ENCODE measurements around the gene HDAC5. TPM values are rescaled to one million over a fixed set of nuclear protein-coding genes. Genes with fewer than 3 reads are reported as not detected.

HDAC5 gene
- total RNA-seq, 1 donor from 2014 or later: 42.0 TPM

DNA sequence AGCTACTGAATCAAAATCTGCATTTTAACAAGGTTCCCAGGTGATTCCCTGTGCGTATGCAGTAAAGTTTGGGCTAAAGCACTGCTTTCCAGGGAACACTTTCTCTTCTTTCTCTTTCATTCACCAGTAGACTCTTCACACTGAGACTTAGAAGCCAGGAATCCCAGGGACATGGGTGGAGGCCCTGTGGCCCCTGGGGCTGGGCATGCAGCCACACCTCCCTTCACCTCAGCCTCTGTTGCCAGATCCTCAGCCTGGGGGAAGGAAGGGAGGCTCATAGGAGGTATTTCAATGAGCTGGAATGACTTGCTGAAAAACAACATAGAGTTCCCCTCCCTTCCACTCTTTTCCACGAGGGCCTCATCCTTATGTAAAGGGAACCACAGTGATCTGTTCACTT lies 51.7 kb downstream of the HDAC5 start:
- Mint-ChIP-seq H3K27ac (ENCODE audit: unreplicated experiment) (peak overlapping the region; percentile 97), H3K4me3 (ENCODE audit: unreplicated experiment) (peak overlapping the region; percentile 96), H3K27me3 (ENCODE audit: unreplicated experiment) (no peaks in the 10 kb centered on the region), H3K36me3 (ENCODE audit: unreplicated experiment) (peaks cover 10% of the 10 kb centered on the region), H3K4me1 (ENCODE audit: unreplicated experiment) (peaks cover 33% of the 10 kb centered on the region), H3K9me3 (ENCODE audit: unreplicated experiment) (no peaks in the 10 kb centered on the region)
- DNase-seq (ENCODE audit: extremely low spot score, unreplicated experiment): no peak
- TF ChIP-seq, protein P1, sequence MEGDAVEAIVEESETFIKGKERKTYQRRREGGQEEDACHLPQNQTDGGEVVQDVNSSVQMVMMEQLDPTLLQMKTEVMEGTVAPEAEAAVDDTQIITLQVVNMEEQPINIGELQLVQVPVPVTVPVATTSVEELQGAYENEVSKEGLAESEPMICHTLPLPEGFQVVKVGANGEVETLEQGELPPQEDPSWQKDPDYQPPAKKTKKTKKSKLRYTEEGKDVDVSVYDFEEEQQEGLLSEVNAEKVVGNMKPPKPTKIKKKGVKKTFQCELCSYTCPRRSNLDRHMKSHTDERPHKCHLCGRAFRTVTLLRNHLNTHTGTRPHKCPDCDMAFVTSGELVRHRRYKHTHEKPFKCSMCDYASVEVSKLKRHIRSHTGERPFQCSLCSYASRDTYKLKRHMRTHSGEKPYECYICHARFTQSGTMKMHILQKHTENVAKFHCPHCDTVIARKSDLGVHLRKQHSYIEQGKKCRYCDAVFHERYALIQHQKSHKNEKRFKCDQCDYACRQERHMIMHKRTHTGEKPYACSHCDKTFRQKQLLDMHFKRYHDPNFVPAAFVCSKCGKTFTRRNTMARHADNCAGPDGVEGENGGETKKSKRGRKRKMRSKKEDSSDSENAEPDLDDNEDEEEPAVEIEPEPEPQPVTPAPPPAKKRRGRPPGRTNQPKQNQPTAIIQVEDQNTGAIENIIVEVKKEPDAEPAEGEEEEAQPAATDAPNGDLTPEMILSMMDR (IDR thresholded peaks at IDR 0.05): no peak

DNA sequence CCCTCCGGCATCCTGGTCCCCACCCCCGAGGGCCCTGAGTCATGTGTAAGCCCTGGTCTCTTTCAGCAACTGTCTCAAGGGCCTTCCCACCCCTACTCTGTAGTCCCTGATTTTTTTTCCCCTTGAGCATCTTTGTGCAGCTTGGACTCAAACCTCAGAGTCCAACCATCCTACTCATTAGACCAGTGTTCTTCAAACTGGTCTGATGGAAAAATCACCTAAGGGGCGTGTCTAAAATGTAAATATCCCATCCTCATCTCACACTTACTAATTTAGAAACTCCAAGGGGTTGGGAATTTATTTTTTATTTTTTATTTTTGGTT lies 52.3 kb downstream of the HDAC5 start:
- Mint-ChIP-seq H3K4me3 (ENCODE audit: unreplicated experiment) (peak overlapping the region; percentile 96), H3K36me3 (ENCODE audit: unreplicated experiment) (peaks cover 7% of the 10 kb centered on the region), H3K9me3 (ENCODE audit: unreplicated experiment) (no peaks in the 10 kb centered on the region), H3K4me1 (ENCODE audit: unreplicated experiment) (peaks cover 36% of the 10 kb centered on the region), H3K27ac (ENCODE audit: unreplicated experiment) (peak overlapping the region; percentile 97), H3K27me3 (ENCODE audit: unreplicated experiment) (no peaks in the 10 kb centered on the region)
- DNase-seq (ENCODE audit: extremely low spot score, unreplicated experiment): no peak
- TF ChIP-seq, protein P1 (IDR thresholded peaks at IDR 0.05): no peak

DNA sequence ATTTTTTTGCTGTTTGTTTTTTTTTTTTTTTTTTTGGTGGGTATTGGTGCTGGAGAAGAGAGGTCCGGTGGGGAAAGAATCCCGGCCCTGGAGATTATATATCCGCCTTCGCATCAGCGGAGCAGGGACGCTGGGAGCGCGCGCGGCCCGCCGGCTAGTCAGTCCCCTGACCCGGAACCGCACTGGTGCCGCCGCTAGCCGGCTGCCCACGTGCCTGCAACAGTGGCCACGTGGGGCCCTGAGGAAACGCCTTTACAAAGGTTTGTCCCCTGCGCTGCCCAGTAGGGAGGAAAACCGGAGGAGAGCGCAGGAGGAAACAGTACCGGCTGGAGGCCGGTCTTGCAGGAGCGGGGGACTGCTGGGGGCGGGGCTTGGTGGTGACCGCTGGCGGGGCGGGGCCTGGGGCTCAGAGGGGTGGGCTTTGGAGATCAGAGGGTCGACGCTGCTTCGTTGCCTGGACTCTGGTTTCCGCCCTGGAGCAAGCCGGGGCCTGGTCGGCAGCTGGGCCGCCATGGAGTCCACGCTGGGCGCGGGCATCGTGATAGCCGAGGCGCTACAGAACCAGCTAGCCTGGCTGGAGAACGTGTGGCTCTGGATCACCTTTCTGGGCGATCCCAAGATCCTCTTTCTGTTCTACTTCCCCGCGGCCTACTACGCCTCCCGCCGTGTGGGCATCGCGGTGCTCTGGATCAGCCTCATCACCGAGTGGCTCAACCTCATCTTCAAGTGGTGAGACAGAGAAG lies 52.8 kb downstream of the HDAC5 start, which contains the start of gene G6PC3:
G6PC3 (plus strand) TSS at position 281 of the 743 bp plus-strand sequence; CDS start at position 512, 231 bp downstream.
- Mint-ChIP-seq H3K36me3 (ENCODE audit: unreplicated experiment) (peaks cover 4% of the 10 kb centered on the region), H3K27me3 (ENCODE audit: unreplicated experiment) (no peaks in the 10 kb centered on the region), H3K4me1 (ENCODE audit: unreplicated experiment) (peaks cover 38% of the 10 kb centered on the region), H3K4me3 (ENCODE audit: unreplicated experiment) (peak within 1 kb of the TSS; percentile 96), H3K27ac (ENCODE audit: unreplicated experiment) (peak within 1 kb of the TSS; percentile 97), H3K9me3 (ENCODE audit: unreplicated experiment) (no peaks in the 10 kb centered on the region)
- TF ChIP-seq, protein P1 (IDR thresholded peaks at IDR 0.05): no peak
- peak; percentile 98 for DNase-seq (ENCODE audit: extremely low spot score, unreplicated experiment)

DNA sequence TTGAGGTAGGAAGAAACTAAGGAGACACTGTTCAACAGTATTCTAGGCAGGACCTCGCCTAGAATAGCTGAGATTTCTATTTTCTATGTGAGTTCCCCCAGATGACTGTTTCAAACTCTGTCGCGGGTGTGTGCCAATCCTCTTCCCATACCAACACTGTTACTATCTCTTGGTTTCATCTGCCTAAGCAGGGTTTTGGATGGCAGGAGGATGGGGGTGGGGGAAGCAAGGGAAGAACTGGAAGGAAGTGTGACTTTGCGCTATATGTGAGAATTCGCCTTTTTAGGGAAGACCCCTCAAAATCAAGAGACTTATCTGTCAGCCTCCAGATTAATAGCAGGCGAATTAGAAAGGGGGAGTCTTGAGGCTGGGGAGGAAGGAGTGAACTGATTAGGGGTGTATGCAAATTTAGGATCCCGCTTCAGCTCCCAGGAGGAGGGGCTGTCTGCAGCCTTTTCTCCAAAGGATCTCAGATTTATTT lies 53.4 kb downstream of the HDAC5 start:
- Mint-ChIP-seq H3K9me3 (ENCODE audit: unreplicated experiment) (no peaks in the 10 kb centered on the region), H3K27ac (ENCODE audit: unreplicated experiment) (peak overlapping the region; percentile 97), H3K36me3 (ENCODE audit: unreplicated experiment) (peaks cover 2% of the 10 kb centered on the region), H3K4me1 (ENCODE audit: unreplicated experiment) (peaks cover 42% of the 10 kb centered on the region), H3K27me3 (ENCODE audit: unreplicated experiment) (no peaks in the 10 kb centered on the region), H3K4me3 (ENCODE audit: unreplicated experiment) (peak overlapping the region; percentile 96)
- TF ChIP-seq, protein P1 (IDR thresholded peaks at IDR 0.05): no peak
- DNase-seq (ENCODE audit: extremely low spot score, unreplicated experiment): no peak

DNA sequence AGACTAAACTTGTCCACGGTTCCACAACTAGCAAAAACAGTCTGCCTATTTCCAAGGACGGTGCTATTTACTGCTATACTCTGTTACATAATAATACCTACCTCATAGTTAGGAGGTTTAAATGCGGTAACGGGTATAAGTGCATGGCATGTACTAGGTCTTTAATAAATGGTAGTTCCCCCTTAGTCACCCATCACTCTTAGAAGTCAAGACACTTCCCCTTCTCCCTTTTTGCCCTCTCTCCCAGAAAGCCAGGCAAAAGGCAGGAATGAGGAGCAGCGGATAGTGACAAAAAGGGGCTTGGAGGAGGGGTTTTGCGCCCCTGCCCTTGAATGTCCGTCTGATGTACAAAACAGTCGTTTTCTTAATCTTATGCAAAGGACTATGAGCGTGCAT lies 55.9 kb downstream of the HDAC5 start:
- H3K4me3 Mint-ChIP-seq (ENCODE audit: unreplicated experiment): no peak overlapping the region
- no peaks in the 10 kb centered on the region for H3K27me3 Mint-ChIP-seq (ENCODE audit: unreplicated experiment)
- H3K27ac Mint-ChIP-seq (ENCODE audit: unreplicated experiment): no peak overlapping the region
- TF ChIP-seq, protein P1 (IDR thresholded peaks at IDR 0.05): no peak
- DNase-seq (ENCODE audit: extremely low spot score, unreplicated experiment): no peak
- H3K36me3 Mint-ChIP-seq (ENCODE audit: unreplicated experiment): peaks cover 8% of the 10 kb centered on the region
- H3K4me1 Mint-ChIP-seq (ENCODE audit: unreplicated experiment): peaks cover 49% of the 10 kb centered on the region
- H3K9me3 Mint-ChIP-seq (ENCODE audit: unreplicated experiment): no peaks in the 10 kb centered on the region

All from osteocyte (in vitro differentiated cells).